A673 (cell line): ENCODE results near the gene NAMPT. TPM values are rescaled to one million over a fixed set of nuclear protein-coding genes. Genes with fewer than 3 reads are reported as not detected.

ENCODE experiments used
- BruUV-seq: library from RNA; stranded (reverse); fragments of 400-500 nt; replicated peaks from 2 replicates; lab custom pipeline; 2021; lab: Mats Ljungman, UMichigan
- CTCF ChIA-PET: fragments of 300-600 bp; sonication (Branson Sonifier 250); formaldehyde crosslinking; loops from one replicate; lab custom pipeline; 2022; ENCODE audit warnings: antibody characterized with exemption; lab: Charles Lee
- POLR2A ChIA-PET: fragments of 300-600 bp; sonication (Branson Sonifier 250); formaldehyde crosslinking; loops from one replicate; lab custom pipeline; 2022; ENCODE audit warnings: antibody characterized with exemption; ENCODE audit not compliant: low non-redundant PET; lab: Charles Lee
- DNase-seq: peaks from one replicate; pipeline ENCODE4 v3.0.0-alpha.2; 2015; ENCODE audit warnings: low spot score
- H3K27ac ChIP-seq: fragments of 200-600 bp; sonication (generic); 2 replicates; pipeline ENCODE4 v1.5.1; 2016; ENCODE audit warnings: mixed run types, low read depth, mild to moderate bottlenecking, mixed read lengths, antibody characterized with exemption, low read length; ENCODE audit not compliant: poor library complexity, severe bottlenecking
- H3K27me3 ChIP-seq: fragments of 200-600 bp; sonication (generic); replicated peaks from 2 replicates; pipeline ENCODE4 v1.6.1; 2017; ENCODE audit warnings: mixed run types, low read depth, mild to moderate bottlenecking, mixed read lengths, antibody characterized with exemption, low read length; ENCODE audit not compliant: insufficient read depth, poor library complexity
- H3K36me3 ChIP-seq: fragments of 200-600 bp; sonication (generic); 2 replicates; pipeline ENCODE4 v1.6.1; 2016; ENCODE audit warnings: mixed run types, mild to moderate bottlenecking, mixed read lengths, antibody characterized with exemption, low read length; ENCODE audit not compliant: insufficient read depth, poor library complexity, severe bottlenecking
- H3K4me1 ChIP-seq: fragments of 200-600 bp; sonication (generic); 2 replicates; pipeline ENCODE4 v1.6.1; 2017; ENCODE audit warnings: mixed run types, mild to moderate bottlenecking, mixed read lengths, antibody characterized with exemption, low read length; ENCODE audit not compliant: insufficient read depth, poor library complexity, severe bottlenecking
- H3K4me3 ChIP-seq: fragments of 200-600 bp; sonication (generic); 2 replicates; pipeline ENCODE4 v1.5.1; 2016; ENCODE audit warnings: low read depth, mixed run types, mild to moderate bottlenecking, mixed read lengths, low read length; ENCODE audit not compliant: poor library complexity, severe bottlenecking
- H3K9me3 ChIP-seq: fragments of 200-600 bp; sonication (generic); 2 replicates; pipeline ENCODE4 v1.6.1; 2016; ENCODE audit warnings: mixed run types, low read depth, mild to moderate bottlenecking, mixed read lengths, antibody characterized with exemption, low read length; ENCODE audit not compliant: poor library complexity, severe bottlenecking
- EZH2 ChIP-seq: fragments of 200-600 bp; sonication (generic); IDR thresholded peaks from 2 replicates; pipeline ENCODE4 v1.6.1; 2017; ENCODE audit warnings: borderline replicate concordance, low read depth, mild to moderate bottlenecking, mixed read lengths, antibody characterized with exemption, low read length; ENCODE audit not compliant: poor library complexity, severe bottlenecking
- intact Hi-C: fragments of 100-400 bp; cut with micrococcal nuclease; formaldehyde crosslinking; loops from one replicate; pipeline ENCODE4 v1.10.0; 2022; ENCODE audit not compliant: unreplicated experiment
- total RNA-seq: library from RNA; stranded (reverse); gene quantifications from 2 replicates; pipeline ENCODE4 v1.2.3, GENCODE V29; 2021
- TF ChIP-seq, protein P1 (sequence below): fragments of 300-800, 200-600 bp; sonication (generic); conservative IDR thresholded peaks from 2 replicates; pipeline ENCODE4 v1.5.1; 2017; ENCODE audit warnings: low read depth, mild to moderate bottlenecking, antibody characterized with exemption, low read length, moderate library complexity, mixed read lengths

Gene NAMPT
- total RNA-seq, 1 experiment from 2014 or later, result 68.0 TPM

DNA sequence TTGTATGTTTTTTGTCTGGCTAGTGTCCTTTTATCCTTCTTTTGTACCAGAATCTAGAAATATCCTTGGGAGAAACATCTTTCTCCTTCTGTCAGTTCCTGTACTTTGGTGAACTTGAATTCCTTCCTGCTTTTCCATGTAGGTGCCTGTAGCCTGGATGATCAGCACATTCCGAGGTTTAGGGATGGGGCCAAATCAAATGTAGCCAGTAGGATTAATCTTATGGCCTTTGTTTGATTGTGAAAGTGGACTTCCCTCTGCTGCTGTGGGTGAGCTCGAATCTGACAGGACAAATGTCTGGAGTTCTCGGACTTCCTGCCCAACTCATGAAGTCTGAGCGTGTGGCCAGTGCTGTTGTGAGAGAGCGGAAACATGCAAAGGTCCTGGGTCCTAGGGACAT is 33.2 kb upstream of the NAMPT start:
- BruUV-seq, result no TSS peak
- Histone ChIP-seq H3K4me3 (no peak overlapping the region), H3K27me3 (no peaks in the 10 kb centered on the region), H3K36me3 (no peaks in the 10 kb centered on the region), H3K9me3 (no peaks in the 10 kb centered on the region), H3K4me1 (no peaks in the 10 kb centered on the region), H3K27ac (no peak overlapping the region)
- POLR2A ChIA-PET, result no interaction called here
- TF ChIP-seq EZH2, result no peak
- TF ChIP-seq, protein P1, sequence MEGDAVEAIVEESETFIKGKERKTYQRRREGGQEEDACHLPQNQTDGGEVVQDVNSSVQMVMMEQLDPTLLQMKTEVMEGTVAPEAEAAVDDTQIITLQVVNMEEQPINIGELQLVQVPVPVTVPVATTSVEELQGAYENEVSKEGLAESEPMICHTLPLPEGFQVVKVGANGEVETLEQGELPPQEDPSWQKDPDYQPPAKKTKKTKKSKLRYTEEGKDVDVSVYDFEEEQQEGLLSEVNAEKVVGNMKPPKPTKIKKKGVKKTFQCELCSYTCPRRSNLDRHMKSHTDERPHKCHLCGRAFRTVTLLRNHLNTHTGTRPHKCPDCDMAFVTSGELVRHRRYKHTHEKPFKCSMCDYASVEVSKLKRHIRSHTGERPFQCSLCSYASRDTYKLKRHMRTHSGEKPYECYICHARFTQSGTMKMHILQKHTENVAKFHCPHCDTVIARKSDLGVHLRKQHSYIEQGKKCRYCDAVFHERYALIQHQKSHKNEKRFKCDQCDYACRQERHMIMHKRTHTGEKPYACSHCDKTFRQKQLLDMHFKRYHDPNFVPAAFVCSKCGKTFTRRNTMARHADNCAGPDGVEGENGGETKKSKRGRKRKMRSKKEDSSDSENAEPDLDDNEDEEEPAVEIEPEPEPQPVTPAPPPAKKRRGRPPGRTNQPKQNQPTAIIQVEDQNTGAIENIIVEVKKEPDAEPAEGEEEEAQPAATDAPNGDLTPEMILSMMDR, result no peak
- intact Hi-C loops, result no loop called here
- CTCF ChIA-PET, result no interaction called here
- DNase-seq, result no peak

DNA sequence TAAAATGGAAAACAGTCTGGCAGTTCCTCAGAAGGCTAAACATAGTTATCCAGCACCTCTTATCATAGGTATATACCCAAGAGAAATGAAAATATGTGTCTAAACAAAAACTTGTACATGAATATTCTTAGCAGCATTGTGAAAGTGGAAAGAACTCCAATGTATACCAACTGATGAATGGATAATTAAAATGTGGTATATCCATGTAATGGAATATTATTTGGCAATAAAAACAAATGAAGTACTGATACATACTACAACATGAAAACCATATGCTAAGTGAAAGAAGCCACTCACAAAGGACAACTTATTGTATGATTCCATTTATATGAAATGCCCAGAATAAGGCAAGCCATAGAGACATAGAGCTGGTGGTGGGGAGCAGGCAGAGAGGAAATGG is 32.2 kb upstream of the NAMPT start:
- Histone ChIP-seq H3K4me3 (no peak overlapping the region), H3K9me3 (no peaks in the 10 kb centered on the region), H3K36me3 (no peaks in the 10 kb centered on the region), H3K27ac (no peak overlapping the region), H3K27me3 (no peaks in the 10 kb centered on the region), H3K4me1 (no peaks in the 10 kb centered on the region)
- no peak for TF ChIP-seq EZH2
- TF ChIP-seq, protein P1, result no peak
- ChIA-PET CTCF (no interaction called here), POLR2A (no interaction called here)
- no peak for DNase-seq
- BruUV-seq, result no TSS peak
- intact Hi-C loops, result no loop called here

DNA sequence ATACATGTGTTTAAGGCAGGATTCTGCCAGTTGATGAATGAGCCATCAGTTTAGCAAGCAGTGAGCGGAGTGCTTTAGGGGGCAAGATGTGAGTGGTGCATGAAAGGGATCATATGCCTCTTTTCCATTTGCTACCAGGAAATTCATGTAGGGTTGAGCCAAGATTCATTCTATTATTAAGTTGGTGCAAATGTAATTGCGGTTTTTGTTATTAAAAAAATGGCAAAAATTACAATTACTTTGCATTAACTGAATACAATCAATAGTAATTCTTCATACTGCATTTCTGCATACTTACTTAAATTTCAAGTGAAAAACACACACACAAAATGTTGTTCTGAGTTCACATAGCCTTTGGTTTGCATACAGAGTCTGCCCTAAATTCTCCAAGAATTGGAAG is 30.1 kb upstream of the NAMPT start:
- DNase-seq, result no peak
- Histone ChIP-seq H3K27me3 (no peaks in the 10 kb centered on the region), H3K4me3 (no peak overlapping the region), H3K9me3 (no peaks in the 10 kb centered on the region), H3K4me1 (no peaks in the 10 kb centered on the region), H3K36me3 (no peaks in the 10 kb centered on the region), H3K27ac (no peak overlapping the region)
- intact Hi-C loops, result no loop called here
- ChIA-PET POLR2A (no interaction called here), CTCF (no interaction called here)
- no TSS peak for BruUV-seq
- TF ChIP-seq EZH2, result no peak
- TF ChIP-seq, protein P1, result no peak
